B cell (primary cell): ENCODE results near the gene IPO8. TPM values are rescaled to one million over a fixed set of nuclear protein-coding genes. Genes with fewer than 3 reads are reported as not detected.

Experiments
- ATAC-seq: fragments of 200-7000 bp; cut with Tn5 transposase; one replicate; pipeline ENCODE4 v1.10.0; 2021; ENCODE audit warnings: low read depth, mild to moderate bottlenecking, moderate number of reproducible peaks, moderate library complexity
- CTCF ChIA-PET: fragments of 350-600 bp; sonication (Branson Sonifier 250); formaldehyde crosslinking; loops from one replicate; lab custom pipeline; 2021; ENCODE audit warnings: antibody characterized with exemption, inconsistent platforms; lab: Charles Lee
- POLR2A ChIA-PET: fragments of 350-600 bp; sonication (Branson Sonifier 250); formaldehyde crosslinking; loops from one replicate; lab custom pipeline; 2021; ENCODE audit warnings: antibody characterized with exemption; lab: Charles Lee
- DNase-seq: peaks from one replicate; pipeline ENCODE4 v3.0.0; 2013
- H2AFZ ChIP-seq: 2 replicates; pipeline ENCODE4 v1.6.1; 2012; ENCODE audit warnings: mild to moderate bottlenecking, low read depth, low read length; ENCODE audit not compliant: insufficient read depth, poor library complexity, severe bottlenecking
- H3K27ac ChIP-seq, 2 donors: 1 replicate in 1 of 2; 2 replicates in 1 of 2; pipeline ENCODE4 v1.5.1; 2012 to 2013; ENCODE audit warnings: low read length in 2 of 2, mild to moderate bottlenecking in 2 of 2, moderate library complexity in 1 of 2
- H3K27me3 ChIP-seq, 4 experiments: fragments of 200-600 bp in 1 of 4; sonication (generic) in 1 of 4; replicated peaks in 1 of 4; 1 replicate in 2 of 4; 2 replicates in 2 of 4; pipeline versions ENCODE4 v1.6.1 to v1.7.0; 2013 to 2016; ENCODE audit warnings: low read length in 3 of 4, mild to moderate bottlenecking in 2 of 4, mixed read lengths in 1 of 4, moderate library complexity in 1 of 4; ENCODE audit not compliant: insufficient read depth in 4 of 4, control insufficient read depth in 3 of 4; ENCODE audit errors: control extremely low read depth in 1 of 4
- H3K36me3 ChIP-seq, 2 experiments: replicated peaks in 1 of 2; 1 replicate in 1 of 2; 2 replicates in 1 of 2; pipeline versions ENCODE4 v1.6.1 to v1.7.1; 2013; ENCODE audit warnings: low read length in 1 of 2; ENCODE audit not compliant: insufficient read depth in 2 of 2, control insufficient read depth in 1 of 2; ENCODE audit errors: control extremely low read depth in 1 of 2, extremely low read depth in 1 of 2
- H3K4me1 ChIP-seq, 2 donors: fragments of 200-600 bp in 1 of 2; sonication (generic) in 1 of 2; 1 replicate in 1 of 2; 2 replicates in 1 of 2; pipeline versions ENCODE4 v1.5.1 to v1.6.1; 2013 to 2017; ENCODE audit warnings: low read length in 2 of 2; ENCODE audit not compliant: control insufficient read depth in 2 of 2, insufficient read depth in 2 of 2
- H3K4me2 ChIP-seq: replicated peaks from 2 replicates; pipeline ENCODE3; 2012; ENCODE audit warnings: mild to moderate bottlenecking, low read depth, low read length; ENCODE audit not compliant: poor library complexity, severe bottlenecking
- H3K4me3 ChIP-seq, 5 experiments: fragments of 200-600 bp in 1 of 5; sonication (generic) in 1 of 5; 1 replicate in 3 of 5; 2 replicates in 2 of 5; pipeline versions ENCODE4 v1.5.1 to v1.7.0; 2011 to 2016; ENCODE audit warnings: low read length in 4 of 5, mild to moderate bottlenecking in 4 of 5, low read depth in 2 of 5, control low read depth in 1 of 5, moderate library complexity in 1 of 5; ENCODE audit not compliant: insufficient read depth in 1 of 5; ENCODE audit errors: control extremely low read depth in 1 of 5, extremely low read depth in 1 of 5
- H3K79me2 ChIP-seq: fragments of 200-600 bp; sonication (generic); one replicate; pipeline ENCODE4 v1.6.0; 2016; ENCODE audit warnings: low read length; ENCODE audit not compliant: control insufficient read depth, insufficient read depth
- H3K9ac ChIP-seq: fragments of 200-600 bp; sonication (generic); 2 replicates; pipeline ENCODE4 v1.6.1; 2017; ENCODE audit warnings: mild to moderate bottlenecking, low read length, moderate library complexity
- H3K9me3 ChIP-seq, 3 donors: one replicate each; pipeline versions ENCODE4 v1.6.1 to v1.7.1; 2013; ENCODE audit warnings: low read length in 2 of 3; ENCODE audit not compliant: control insufficient read depth in 2 of 3, insufficient read depth in 1 of 3; ENCODE audit errors: control extremely low read depth in 1 of 3
- H4K20me1 ChIP-seq: 2 replicates; pipeline ENCODE4 v1.6.0; 2012; ENCODE audit warnings: mild to moderate bottlenecking, low read length; ENCODE audit not compliant: insufficient read depth, control insufficient read depth, poor library complexity, severe bottlenecking
- H3K27ac Mint-ChIP-seq: one replicate; pipeline ENCODE4 v1.8.0; 2021; ENCODE audit warnings: mixed read lengths
- H3K27me3 Mint-ChIP-seq: one replicate; pipeline ENCODE4 v1.8.0; 2021; ENCODE audit warnings: mixed read lengths
- H3K4me1 Mint-ChIP-seq: one replicate; pipeline ENCODE4 v1.8.0; 2021; ENCODE audit warnings: mixed read lengths
- H3K4me3 Mint-ChIP-seq: one replicate; pipeline ENCODE4 v1.8.0; 2021; ENCODE audit warnings: mixed read lengths
- H3K9me3 Mint-ChIP-seq: one replicate; pipeline ENCODE4 v1.8.0; 2022; ENCODE audit warnings: mixed read lengths; ENCODE audit not compliant: insufficient read depth
- CTCF ChIP-seq: fragments of 200-600 bp; IDR thresholded peaks from one replicate; pipeline ENCODE4 v1.8.0; 2022; ENCODE audit warnings: antibody characterized with exemption, mild to moderate bottlenecking
- EZH2 ChIP-seq: IDR thresholded peaks from 2 replicates; pipeline ENCODE4 v1.6.1; 2012; ENCODE audit warnings: borderline replicate concordance, low read depth, mild to moderate bottlenecking, moderate library complexity, low read length; ENCODE audit not compliant: insufficient read depth, poor library complexity, severe bottlenecking
- WGBS: methylation state at CpG from one replicate; pipeline ENCODE4 v1.1.5; 2013; ENCODE audit warnings: missing lambda C conversion rate; ENCODE audit not compliant: insufficient coverage; 5-methylcytosine and 5-hydroxymethylcytosine counted together
- intact Hi-C: fragments of 100-400 bp; cut with micrococcal nuclease; formaldehyde crosslinking; loops from one replicate; pipeline ENCODE4 v1.10.0; 2022
- polyA plus RNA-seq: library from polyadenylated mRNA; depleted of rRNA; stranded (reverse); fragments of >200 nt; gene quantifications from 2 replicates; pipeline ENCODE4 v1.2.3, GENCODE V29; 2012
- total RNA-seq, 2 donors: library from RNA; stranded (reverse); fragments of 120-200 nt in 1 of 2; gene quantifications; 1 replicate in 1 of 2; 2 replicates in 1 of 2; pipeline versions ENCODE4 v1.2.3 to v1.2.4, GENCODE V29; 2013 to 2022

The IPO8 gene
- total and polyA plus RNA-seq, 2 donors (not counting 1 experiment from before 2014, with no cell fraction given): 7.5 to 58.1 TPM

DNA sequence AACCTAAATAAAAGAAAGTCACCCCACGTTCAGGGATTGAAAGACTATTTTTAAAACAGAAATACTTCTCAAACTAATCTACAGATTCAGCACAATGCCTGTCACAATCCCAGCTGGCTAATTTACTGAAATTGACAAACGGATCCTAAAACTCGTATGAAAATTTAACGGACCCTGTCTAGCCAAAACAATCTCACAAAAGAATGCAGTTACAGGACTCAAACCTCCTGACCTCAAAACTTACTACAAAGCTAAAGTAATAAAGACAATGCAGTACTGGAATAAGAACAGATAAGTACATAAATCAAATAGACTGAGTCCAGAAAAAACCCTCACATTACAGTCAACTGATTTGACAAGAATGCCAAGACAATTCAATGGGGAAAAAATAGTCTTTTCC, 48.8 kb downstream of the IPO8 start:
- peaks cover 9 to 14% of the 10 kb centered on the region in 2 experiments for H3K36me3 ChIP-seq
- CTCF ChIA-PET: no interaction called here

DNA sequence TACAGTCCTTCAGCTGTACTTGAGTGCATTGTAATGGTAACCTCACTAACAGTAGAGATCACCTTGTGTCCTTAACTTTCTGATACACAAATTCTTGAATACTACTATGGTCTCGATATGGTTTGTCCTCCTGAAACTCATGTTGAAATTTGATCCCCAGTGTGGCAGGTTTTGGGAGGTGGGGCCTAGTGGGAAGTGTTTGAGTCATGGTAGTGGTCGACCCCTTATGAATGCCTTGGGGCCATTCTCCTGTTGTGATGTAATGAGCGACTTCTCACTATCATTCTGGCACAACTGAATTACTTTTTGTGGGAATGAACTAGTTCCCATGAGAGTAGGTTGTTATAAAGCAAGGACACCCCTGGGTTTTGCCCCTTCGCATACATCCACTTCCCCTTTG, 52.3 kb downstream of the IPO8 start:
- H3K27ac Mint-ChIP-seq: no peak overlapping the region
- H2AFZ ChIP-seq: no peak overlapping the region
- H3K27me3 ChIP-seq: no peaks in the 10 kb centered on the region
- DNase-seq (no peak), ATAC-seq (no peak)
- ChIA-PET CTCF (no interaction called here), POLR2A (no interaction called here)
- H4K20me1 ChIP-seq: no peaks in the 10 kb centered on the region
- no peaks in the 10 kb centered on the region for H3K79me2 ChIP-seq
- H3K4me1 Mint-ChIP-seq: no peaks in the 10 kb centered on the region
- TF ChIP-seq CTCF: no peak
- TF ChIP-seq EZH2: no peak
- H3K4me3 ChIP-seq: no peak overlapping the region
- 100% methylated on average over 1 of the region's 4 CpGs for WGBS
- H3K27me3 Mint-ChIP-seq: no peaks in the 10 kb centered on the region
- H3K4me1 ChIP-seq: no peaks in the 10 kb centered on the region
- H3K4me3 Mint-ChIP-seq: no peak overlapping the region
- H3K4me2 ChIP-seq: no peak overlapping the region
- H3K9me3 Mint-ChIP-seq: no peaks in the 10 kb centered on the region
- no peak overlapping the region for H3K9ac ChIP-seq
- H3K27ac ChIP-seq: no peak overlapping the region
- intact Hi-C loops: no loop called here
- H3K9me3 ChIP-seq: no peaks in the 10 kb centered on the region
- peaks cover 11 to 21% of the 10 kb centered on the region in 2 experiments for H3K36me3 ChIP-seq

More for the DNA sequence above, 48.8 kb downstream of the IPO8 start:
- 100% methylated on average over 3 of the region's 4 CpGs for WGBS
- Histone ChIP-seq H4K20me1 (no peaks in the 10 kb centered on the region), H3K4me2 (no peak overlapping the region), H2AFZ (no peak overlapping the region), H3K9ac (no peak overlapping the region), H3K27ac (no peak overlapping the region), H3K4me3 (no peak overlapping the region), H3K27me3 (no peaks in the 10 kb centered on the region), H3K4me1 (no peaks in the 10 kb centered on the region), H3K79me2 (no peaks in the 10 kb centered on the region), H3K9me3 (no peaks in the 10 kb centered on the region)
- DNase-seq (no peak), ATAC-seq (no peak)
- no peaks in the 10 kb centered on the region for H3K9me3 Mint-ChIP-seq
- no peak overlapping the region for H3K27ac Mint-ChIP-seq
- intact Hi-C loops: no loop called here
- POLR2A ChIA-PET: no interaction called here
- H3K4me1 Mint-ChIP-seq: no peaks in the 10 kb centered on the region
- TF ChIP-seq EZH2 (no peak), CTCF (no peak)
- no peaks in the 10 kb centered on the region for H3K27me3 Mint-ChIP-seq
- no peak overlapping the region for H3K4me3 Mint-ChIP-seq
